IMR-90 (cell line): ENCODE data around the gene COL1A1.

Experiments
- BHLHE40 ChIP-seq: fragments of 150-350 bp; IDR thresholded peaks from 2 replicates; pipeline ENCODE4 v1.6.1; 2016; ENCODE audit warnings: mild to moderate bottlenecking, low read depth, low read length
- CEBPB ChIP-seq: IDR thresholded peaks from 2 replicates; pipeline ENCODE4 v1.6.1; 2012; ENCODE audit warnings: low read depth, low read length, improper control_type of control experiment
- CHD1 ChIP-seq: IDR thresholded peaks from 2 replicates; pipeline ENCODE4 v1.6.1; 2012; ENCODE audit warnings: low read depth, low read length, improper control_type of control experiment
- CTCF ChIP-seq: conservative IDR thresholded peaks from 2 replicates; pipeline ENCODE4 v1.5.1; 2012; ENCODE audit warnings: mild to moderate bottlenecking, low read depth, low read length, improper control_type of control experiment
- MAFK ChIP-seq: IDR thresholded peaks from 2 replicates; pipeline ENCODE4 v1.6.1; 2012; ENCODE audit warnings: low read depth, low read length, improper control_type of control experiment
- MAZ ChIP-seq: IDR thresholded peaks from 2 replicates; pipeline ENCODE4 v1.6.1; 2012; ENCODE audit warnings: low read depth, mild to moderate bottlenecking, low read length, improper control_type of control experiment, moderate library complexity, borderline replicate concordance
- MXI1 ChIP-seq: IDR thresholded peaks from 2 replicates; pipeline ENCODE4 v1.6.1; 2012; ENCODE audit warnings: low read depth, mild to moderate bottlenecking, low read length, moderate library complexity, borderline replicate concordance
- NFE2L2 ChIP-seq: fragments of 150-350 bp; IDR thresholded peaks from 2 replicates; pipeline ENCODE4 v1.6.1; 2016; ENCODE audit warnings: low read depth, mild to moderate bottlenecking, low read length
- POLR2A ChIP-seq: IDR thresholded peaks from 2 replicates; pipeline ENCODE4 v1.6.1; 2012; ENCODE audit warnings: mild to moderate bottlenecking, low read depth, low read length
- RAD21 ChIP-seq: IDR thresholded peaks from 2 replicates; pipeline ENCODE4 v1.6.1; 2012; ENCODE audit warnings: low read length, improper control_type of control experiment
- RCOR1 ChIP-seq: IDR thresholded peaks from 2 replicates; pipeline ENCODE4 v1.6.1; 2012; ENCODE audit warnings: mild to moderate bottlenecking, low read length, improper control_type of control experiment; ENCODE audit not compliant: insufficient replicate concordance
- SMC3 ChIP-seq: fragments of 150-350 bp; IDR thresholded peaks from 2 replicates; pipeline ENCODE4 v1.6.1; 2016; ENCODE audit warnings: low read depth, mild to moderate bottlenecking, antibody characterized with exemption, low read length, moderate library complexity

- TF ChIP-seq CTCF (no peak), MAFK (no peak), NFE2L2 (no peak), CEBPB (no peak), SMC3 (no peak), RCOR1 (no peak), BHLHE40 (no peak), CHD1 (no peak), POLR2A (no peak), MXI1 (no peak), MAZ (no peak), RAD21 (no peak)
Measured at GRCh38 chr17:50225701-50226240, 24.3 kb upstream of the COL1A1 start.
